NCI-H748 (cell line): Measurements from ENCODE around the gene PARVB.
A peak's percentile ranks its signal among the peaks of the same experiment; 100 is the strongest.
"Not testable (repeated sequence)": the region's sequence is repeated elsewhere in the genome, so short reads cannot be mapped to it uniquely, and the experiment has no call there.

Experiments
- DNase-seq: peaks from one replicate; lab custom pipeline; 2025; ENCODE audit not compliant: unreplicated experiment; lab: John Stamatoyannopoulos, UW

The PARVB gene

GRCh38 chr22:44050766-44051355, 26.8 kb downstream of the PARVB start:
- no peak for DNase-seq

GRCh38 chr22:44051358-44051757, 27.3 kb downstream of the PARVB start:
- no peak for DNase-seq

- DNase-seq, result no peak
Measured at GRCh38 chr22:44051961-44052360, 27.9 kb downstream of the PARVB start.

GRCh38 chr22:44055805-44056204, 31.7 kb downstream of the PARVB start:
- DNase-seq, result no peak

- not testable (repeated sequence) for DNase-seq
Measured at GRCh38 chr22:44056649-44057048, 32.5 kb downstream of the PARVB start.

GRCh38 chr22:44057401-44057987, 33.4 kb downstream of the PARVB start:
- DNase-seq, result no peak

GRCh38 chr22:44063462-44064371, 39.6 kb downstream of the PARVB start:
- DNase-seq, result no peak

GRCh38 chr22:44067033-44067432, 42.9 kb downstream of the PARVB start:
- no peak for DNase-seq

- no peak for DNase-seq
Measured at GRCh38 chr22:44067901-44068300, 43.8 kb downstream of the PARVB start.

- DNase-seq, result no peak
Measured at GRCh38 chr22:44068422-44069191, 44.5 kb downstream of the PARVB start.

- no peak for DNase-seq
Measured at GRCh38 chr22:44070029-44070428, 45.9 kb downstream of the PARVB start.

- DNase-seq, result no peak
Measured at GRCh38 chr22:44071781-44072326, 47.8 kb downstream of the PARVB start.

GRCh38 chr22:44074337-44074984, 50.4 kb downstream of the PARVB start:
- DNase-seq, result no peak

GRCh38 chr22:44075022-44075421, 50.9 kb downstream of the PARVB start:
- no peak for DNase-seq

GRCh38 chr22:44075670-44076069, 51.6 kb downstream of the PARVB start:
- DNase-seq, result no peak

- DNase-seq, result no peak
Measured at GRCh38 chr22:44076825-44077224, 52.7 kb downstream of the PARVB start.

- DNase-seq, result peak; percentile 87
Measured at GRCh38 chr22:44080936-44081861, 57.1 kb downstream of the PARVB start.

- no peak for DNase-seq
Measured at GRCh38 chr22:44082801-44083200, 58.7 kb downstream of the PARVB start.

GRCh38 chr22:44084044-44084772, 60.1 kb downstream of the PARVB start:
- no peak for DNase-seq
